HG02623 (cell line): ENCODE data around the gene MARK2.
"Not testable (repeated sequence)": the region's sequence is repeated elsewhere in the genome, so short reads cannot be mapped to it uniquely, and the experiment has no call there.

Source experiments
- ATAC-seq: cut with Tn5 transposase; IDR thresholded peaks from one replicate; pipeline ENCODE4 v1.9.1; 2021; ENCODE audit warnings: moderate library complexity; ENCODE audit not compliant: unreplicated experiment

The MARK2 gene

DNA sequence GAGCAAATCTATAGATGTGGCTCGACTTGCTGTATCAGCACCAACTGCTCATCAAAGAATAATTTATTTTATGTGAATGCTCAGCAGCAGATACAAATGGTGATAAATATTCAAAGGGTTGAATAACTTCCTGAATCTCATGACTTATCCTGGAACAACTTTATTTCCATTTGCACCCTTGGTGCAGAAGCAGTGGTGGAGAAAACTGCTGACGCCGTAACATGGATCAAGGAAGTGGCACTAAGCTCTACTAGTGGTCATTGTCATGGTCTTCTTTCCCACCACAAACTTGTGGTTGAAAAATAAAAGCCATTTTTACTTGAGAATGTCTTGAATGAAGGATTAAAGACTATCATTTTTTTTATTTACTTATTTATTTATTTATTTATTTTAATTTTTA, 14.6 kb downstream of the MARK2 start:
- ATAC-seq = no peak

DNA sequence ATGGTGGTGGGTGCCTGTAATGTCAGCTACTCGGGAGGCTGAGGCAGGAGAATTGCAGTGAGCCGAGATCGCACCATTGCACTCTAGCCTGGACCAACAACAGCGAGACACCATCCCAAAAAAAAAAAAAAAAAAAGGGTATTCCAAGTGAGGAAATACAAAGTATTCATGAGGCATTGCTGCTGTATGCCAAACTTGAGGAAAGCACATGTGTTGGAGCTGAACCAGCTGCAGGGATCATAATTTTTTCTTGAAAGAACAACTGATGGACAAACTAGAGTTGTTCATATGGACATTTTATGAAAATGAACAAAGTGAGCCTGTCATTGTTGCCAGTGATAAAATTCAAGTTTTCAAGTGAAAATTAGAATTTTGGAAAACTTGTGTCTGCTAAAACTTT, 15.8 kb downstream of the MARK2 start:
- ATAC-seq = no peak

GRCh38 chr11:63855975-63856374, 17.1 kb downstream of the MARK2 start:
- ATAC-seq = no peak

- ATAC-seq = no peak
These were observed 20.0 kb downstream of the MARK2 start for GRCh38 chr11:63858628-63859550.

GRCh38 chr11:63862923-63863322, 24.0 kb downstream of the MARK2 start:
- no peak for ATAC-seq

DNA sequence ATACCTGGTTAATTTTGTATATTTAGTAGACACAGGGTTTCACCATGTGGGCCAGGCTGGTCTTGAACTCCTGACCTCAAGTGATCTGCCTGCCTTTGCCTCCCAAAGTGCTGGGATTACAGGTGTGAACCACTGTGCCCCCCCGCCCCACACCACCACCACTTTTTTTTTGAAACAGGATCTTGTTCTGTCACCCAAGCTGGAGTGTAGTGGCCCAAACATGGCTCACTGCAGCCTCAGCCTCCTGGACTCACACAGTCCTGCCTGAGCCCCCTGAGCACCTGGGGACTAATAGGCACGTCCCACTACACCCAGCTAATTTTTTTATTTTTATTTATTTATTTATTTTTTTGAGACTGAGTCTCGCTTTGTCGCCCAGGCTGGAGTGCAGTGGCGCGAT, 24.7 kb downstream of the MARK2 start:
- not testable (repeated sequence) for ATAC-seq

- peak; percentile 52 for ATAC-seq
These were observed 27.3 kb downstream of the MARK2 start for GRCh38 chr11:63866211-63866610.

GRCh38 chr11:63867511-63867910, 28.6 kb downstream of the MARK2 start:
- ATAC-seq = no peak

- no peak for ATAC-seq
These were observed 29.6 kb downstream of the MARK2 start for GRCh38 chr11:63868399-63869064.

GRCh38 chr11:63869171-63869591, 30.3 kb downstream of the MARK2 start:
- ATAC-seq = no peak

DNA sequence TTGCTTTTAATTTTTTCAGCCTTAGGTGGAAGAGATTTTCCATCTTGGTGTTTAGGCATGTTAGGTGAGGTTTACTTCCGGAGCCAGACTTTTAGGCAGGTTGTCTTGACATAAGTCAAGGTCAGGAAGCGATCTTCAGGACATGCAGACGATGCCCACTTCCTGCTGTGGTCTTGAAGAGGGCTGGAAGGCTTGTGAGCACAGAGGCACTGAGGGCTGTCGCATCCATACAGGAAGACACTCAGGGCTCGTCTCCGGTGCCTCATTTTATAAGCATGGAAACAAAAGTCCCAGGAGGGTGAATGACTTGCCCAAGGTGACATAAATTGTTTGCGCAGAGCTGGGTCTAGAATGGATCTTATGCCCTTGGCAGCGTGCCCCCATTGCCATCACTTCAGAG, 30.8 kb downstream of the MARK2 start:
- no peak for ATAC-seq

DNA sequence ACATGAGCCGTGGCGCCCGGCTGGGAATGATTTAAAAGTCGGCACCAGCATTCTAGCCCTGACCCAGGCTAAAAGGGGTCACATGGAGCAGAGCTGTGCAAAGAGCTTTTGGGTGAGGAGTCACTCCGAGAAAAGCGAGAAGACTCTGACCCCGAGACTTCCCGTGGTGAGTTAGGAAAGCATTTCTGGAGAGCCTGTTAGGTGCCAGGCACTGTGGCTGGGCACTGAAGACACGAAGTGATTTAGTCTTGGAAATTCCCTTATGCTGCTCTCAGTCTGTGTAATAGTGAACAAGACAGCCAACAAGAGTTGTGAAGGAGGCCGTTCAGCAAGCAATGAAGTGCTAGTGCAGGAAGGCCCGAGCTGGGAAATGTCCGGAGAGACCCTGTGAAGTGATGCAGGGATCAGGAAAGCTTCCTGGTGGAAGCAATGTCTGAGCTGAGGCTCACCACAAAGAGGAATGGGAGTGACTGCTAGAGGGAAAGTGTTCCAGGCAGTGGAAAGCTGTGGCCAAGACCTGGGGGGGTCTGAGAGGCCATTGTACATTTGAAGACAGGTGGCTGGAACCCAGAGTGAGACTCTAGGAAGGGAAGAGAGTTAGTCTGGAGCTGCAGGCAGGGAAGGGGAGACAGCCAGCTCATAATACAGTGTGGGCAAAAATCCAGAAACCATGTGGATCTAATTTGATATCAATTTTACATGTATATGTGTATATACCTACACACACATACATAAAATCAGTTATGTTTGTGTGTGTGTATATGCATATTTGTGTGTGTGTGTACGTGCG, 31.6 kb downstream of the MARK2 start:
- no peak for ATAC-seq

DNA sequence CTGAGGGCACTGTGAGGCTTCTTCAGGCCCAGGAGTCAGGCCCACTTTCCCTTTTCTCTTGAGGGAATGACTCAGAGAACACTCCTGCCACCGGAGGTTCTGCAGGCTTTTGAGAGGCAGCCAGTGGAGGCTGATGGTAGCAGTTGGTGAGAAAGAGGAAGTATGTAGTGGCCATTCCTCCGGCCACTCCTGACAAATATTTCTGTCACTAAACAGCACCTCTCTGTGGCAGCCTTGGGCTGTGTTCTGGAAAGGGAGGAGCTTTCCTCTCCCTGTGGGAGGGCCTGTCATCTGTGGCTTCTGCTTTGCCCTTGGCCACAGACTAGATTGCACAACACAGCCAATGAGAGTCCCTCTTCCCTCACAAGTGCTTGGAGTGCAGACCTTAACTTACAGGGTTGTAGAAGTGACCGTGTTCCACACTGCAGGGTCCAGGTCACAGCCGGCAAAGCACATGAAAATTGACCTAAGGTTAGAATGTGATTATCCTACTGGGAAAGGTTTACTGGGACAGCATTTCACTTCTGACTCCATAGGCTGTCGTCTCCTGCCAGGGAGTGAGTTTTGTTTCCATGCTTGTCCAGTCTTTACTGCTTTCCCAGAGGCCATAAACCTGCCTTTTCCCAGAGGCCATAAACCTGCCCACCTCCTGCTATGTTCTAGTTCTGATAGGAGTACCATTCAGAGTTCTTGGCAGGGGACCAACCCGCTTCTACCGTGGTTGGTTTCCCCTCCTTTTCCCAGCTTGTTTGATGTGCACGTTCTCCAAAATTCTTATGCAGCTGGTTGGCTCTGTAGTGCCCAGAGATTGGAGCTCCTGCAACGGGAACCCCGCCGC, 33.3 kb downstream of the MARK2 start:
- peak; percentile 87 for ATAC-seq

GRCh38 chr11:63872800-63873197, 33.9 kb downstream of the MARK2 start:
- ATAC-seq = no peak

DNA sequence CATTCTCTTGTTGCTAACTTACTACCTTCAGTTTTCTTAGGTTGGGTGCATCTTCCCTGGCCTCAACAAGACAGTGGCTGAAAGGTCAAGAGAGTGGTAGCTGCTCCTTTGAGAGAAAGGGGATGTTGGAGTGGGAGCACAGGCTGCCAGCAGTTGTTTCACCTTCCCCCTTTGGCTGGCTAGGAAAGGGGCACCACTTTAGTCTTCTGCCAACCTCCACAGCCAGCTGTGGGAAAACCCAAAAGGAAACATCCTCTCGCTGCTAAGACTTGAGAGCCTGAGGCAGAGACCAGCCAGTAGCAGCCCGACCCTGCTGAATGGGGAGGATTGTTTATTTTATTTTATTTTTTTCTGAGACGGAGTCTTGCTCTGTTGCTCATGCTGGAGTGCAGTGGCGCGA, 34.4 kb downstream of the MARK2 start:
- ATAC-seq = no peak

GRCh38 chr11:63874511-63874910, 35.6 kb downstream of the MARK2 start:
- no peak for ATAC-seq

GRCh38 chr11:63875506-63876065, 36.7 kb downstream of the MARK2 start:
- no peak for ATAC-seq

GRCh38 chr11:63876616-63877015, 37.7 kb downstream of the MARK2 start:
- no peak for ATAC-seq

DNA sequence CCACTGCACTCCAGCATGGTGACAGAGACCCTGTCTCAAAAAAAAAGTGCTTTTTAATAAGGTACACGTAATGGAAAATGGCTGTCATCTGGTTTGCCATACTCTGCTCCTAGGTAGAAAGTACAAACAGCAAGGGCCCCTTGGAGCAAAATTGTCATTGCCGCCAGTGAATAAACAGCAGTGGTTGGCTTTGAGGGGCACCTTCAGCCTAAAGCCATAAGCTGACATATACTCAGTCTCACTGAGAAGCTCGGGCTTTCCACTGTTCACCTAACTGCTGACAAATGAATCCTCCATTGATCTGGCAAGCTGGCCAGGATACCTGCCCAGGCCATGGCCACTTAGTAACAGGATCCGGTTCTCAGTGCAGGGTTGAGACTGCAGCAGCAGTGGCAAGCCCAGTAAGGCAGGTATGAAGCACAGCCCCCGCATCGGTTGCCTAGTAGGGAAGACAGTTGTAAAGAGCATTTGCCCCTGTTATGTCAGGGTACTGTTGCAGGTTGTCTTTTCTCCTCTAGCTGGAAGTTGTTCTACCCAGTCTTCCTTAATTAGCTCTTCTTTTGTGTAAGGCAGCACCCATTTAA, 38.8 kb downstream of the MARK2 start:
- ATAC-seq = no peak
